ENCODE measurements around the gene UBXN10. TPM values are rescaled to one million over a fixed set of nuclear protein-coding genes. Genes with fewer than 3 reads are reported as not detected.

Gene UBXN10
- total RNA-seq, 2 donors from 2014 or later = 1.6 to 10.6 TPM

DNA sequence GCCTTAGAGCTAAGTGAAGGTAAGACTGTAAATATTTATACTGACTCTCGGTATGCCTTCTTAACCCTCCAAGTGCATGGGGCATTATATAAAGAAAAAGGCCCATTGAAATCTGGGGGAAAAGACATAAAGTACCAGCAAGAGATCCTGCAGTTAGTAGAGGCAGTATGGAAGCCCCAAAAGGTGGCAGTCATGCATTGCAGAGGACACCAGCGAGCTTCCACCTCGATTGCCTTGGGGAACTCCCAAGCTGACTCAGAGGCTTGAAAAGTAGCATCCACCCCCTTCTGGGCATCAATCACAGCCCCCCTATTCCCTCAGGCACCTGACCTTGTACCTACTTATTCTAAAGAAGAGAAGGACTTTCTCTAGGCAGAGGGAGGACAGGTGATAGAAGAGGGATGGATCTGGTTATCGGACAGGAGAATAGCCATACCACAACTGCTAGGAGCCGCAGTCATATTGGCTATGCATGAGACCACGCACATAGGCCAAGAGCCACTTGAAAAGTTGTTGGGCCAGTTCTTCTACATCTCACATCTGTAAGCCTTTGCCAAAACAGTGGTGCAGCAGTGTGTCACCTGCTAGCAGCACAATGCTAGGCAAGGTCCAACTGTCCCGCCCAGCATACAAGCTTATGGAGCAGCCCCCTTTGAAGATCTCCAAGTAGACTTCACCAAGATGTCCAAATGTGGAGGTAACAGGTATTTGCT, 27.4 kb upstream of the UBXN10 start:
- no peaks in the 10 kb centered on the region for H3K9me3 ChIP-seq
- 90% methylated on average over 7 of the region's 7 CpGs for WGBS
- no peaks in the 10 kb centered on the region for H3K27me3 ChIP-seq (replicated peaks; ENCODE audit: insufficient read depth)
- TF ChIP-seq POLR2AphosphoS5 (IDR thresholded peaks at IDR 0.05) (no peak), POLR2A (IDR thresholded peaks at IDR 0.05) (no peak)
- TF ChIP-seq, protein P1, sequence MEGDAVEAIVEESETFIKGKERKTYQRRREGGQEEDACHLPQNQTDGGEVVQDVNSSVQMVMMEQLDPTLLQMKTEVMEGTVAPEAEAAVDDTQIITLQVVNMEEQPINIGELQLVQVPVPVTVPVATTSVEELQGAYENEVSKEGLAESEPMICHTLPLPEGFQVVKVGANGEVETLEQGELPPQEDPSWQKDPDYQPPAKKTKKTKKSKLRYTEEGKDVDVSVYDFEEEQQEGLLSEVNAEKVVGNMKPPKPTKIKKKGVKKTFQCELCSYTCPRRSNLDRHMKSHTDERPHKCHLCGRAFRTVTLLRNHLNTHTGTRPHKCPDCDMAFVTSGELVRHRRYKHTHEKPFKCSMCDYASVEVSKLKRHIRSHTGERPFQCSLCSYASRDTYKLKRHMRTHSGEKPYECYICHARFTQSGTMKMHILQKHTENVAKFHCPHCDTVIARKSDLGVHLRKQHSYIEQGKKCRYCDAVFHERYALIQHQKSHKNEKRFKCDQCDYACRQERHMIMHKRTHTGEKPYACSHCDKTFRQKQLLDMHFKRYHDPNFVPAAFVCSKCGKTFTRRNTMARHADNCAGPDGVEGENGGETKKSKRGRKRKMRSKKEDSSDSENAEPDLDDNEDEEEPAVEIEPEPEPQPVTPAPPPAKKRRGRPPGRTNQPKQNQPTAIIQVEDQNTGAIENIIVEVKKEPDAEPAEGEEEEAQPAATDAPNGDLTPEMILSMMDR (IDR thresholded peaks at IDR 0.05) = no peak
- no peaks in the 10 kb centered on the region for H3K4me1 ChIP-seq (replicated peaks)
- no peak overlapping the region for H3K27ac ChIP-seq
- no peak for DNase-seq (ENCODE audit: low spot score)
- H3K4me3 ChIP-seq = no peak overlapping the region
- no peaks in the 10 kb centered on the region for H3K36me3 ChIP-seq
- intact Hi-C loops (cut with DNase I) = no loop called here

DNA sequence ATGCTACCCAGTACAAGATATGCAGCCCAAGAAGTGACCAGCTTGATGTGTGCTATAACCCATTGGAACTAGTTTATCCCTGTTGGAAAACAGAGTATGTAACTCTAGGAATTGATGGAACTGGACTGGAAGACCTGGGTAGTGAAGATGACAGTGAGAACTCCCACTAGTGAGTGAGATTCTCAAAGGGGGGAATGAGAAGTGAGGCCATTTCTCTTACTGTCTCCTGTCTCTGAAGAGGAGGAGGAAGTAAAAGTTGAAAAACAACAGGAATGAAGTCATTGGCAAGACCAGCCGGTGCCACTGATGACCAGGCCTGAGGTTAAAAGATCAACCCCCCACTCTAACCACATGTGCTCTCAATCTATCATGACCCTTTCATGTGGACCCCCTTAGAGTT, 25.9 kb upstream of the UBXN10 start:
- WGBS = 76% methylated on average over 1 of the region's 1 CpG
- Histone ChIP-seq H3K27me3 (replicated peaks; ENCODE audit: insufficient read depth) (no peaks in the 10 kb centered on the region), H3K4me3 (no peak overlapping the region), H3K36me3 (no peaks in the 10 kb centered on the region), H3K9me3 (no peaks in the 10 kb centered on the region), H3K4me1 (replicated peaks) (no peaks in the 10 kb centered on the region), H3K27ac (no peak overlapping the region)
- intact Hi-C loops (cut with DNase I) = no loop called here
- no peak for TF ChIP-seq POLR2A (IDR thresholded peaks at IDR 0.05)
- TF ChIP-seq POLR2AphosphoS5 (IDR thresholded peaks at IDR 0.05) = no peak
- TF ChIP-seq, protein P1 (IDR thresholded peaks at IDR 0.05) = no peak
- DNase-seq (ENCODE audit: low spot score) = no peak

DNA sequence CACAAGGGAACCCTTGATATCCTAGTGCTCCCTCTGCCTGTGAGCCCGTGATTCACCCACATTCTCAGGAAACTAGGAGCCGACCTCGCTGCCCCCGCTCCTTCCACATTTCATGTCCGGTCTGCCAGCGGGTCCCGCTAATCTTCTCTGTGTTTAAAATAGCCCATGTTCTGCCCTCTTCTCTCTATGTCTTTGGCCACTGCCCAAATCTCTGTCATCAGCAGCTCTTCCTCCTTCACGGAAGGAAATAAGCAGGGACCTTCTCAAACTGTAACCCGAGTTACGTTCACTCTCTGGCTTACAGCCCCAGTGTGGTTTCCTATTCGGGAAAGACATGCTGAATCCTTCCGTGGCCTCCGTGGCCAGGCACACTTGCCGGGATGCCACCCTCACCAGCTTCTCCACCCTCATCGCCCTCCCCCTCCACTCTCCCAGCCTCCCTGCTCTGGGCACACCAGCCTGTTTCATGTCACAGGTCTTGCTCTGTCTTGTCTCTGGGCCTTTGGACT, 21.1 kb upstream of the UBXN10 start:
- DNase-seq (ENCODE audit: low spot score) = no peak
- intact Hi-C loops (cut with DNase I) = no loop called here
- Histone ChIP-seq H3K4me1 (replicated peaks) (peaks cover 3% of the 10 kb centered on the region), H3K27ac (no peak overlapping the region), H3K27me3 (replicated peaks; ENCODE audit: insufficient read depth) (no peaks in the 10 kb centered on the region), H3K36me3 (no peaks in the 10 kb centered on the region), H3K4me3 (no peak overlapping the region), H3K9me3 (no peaks in the 10 kb centered on the region)
- WGBS = 62% methylated on average over 15 of the region's 15 CpGs
- TF ChIP-seq POLR2A (IDR thresholded peaks at IDR 0.05) = no peak
- TF ChIP-seq, protein P1 (IDR thresholded peaks at IDR 0.05) = no peak
- no peak for TF ChIP-seq POLR2AphosphoS5 (IDR thresholded peaks at IDR 0.05)

DNA sequence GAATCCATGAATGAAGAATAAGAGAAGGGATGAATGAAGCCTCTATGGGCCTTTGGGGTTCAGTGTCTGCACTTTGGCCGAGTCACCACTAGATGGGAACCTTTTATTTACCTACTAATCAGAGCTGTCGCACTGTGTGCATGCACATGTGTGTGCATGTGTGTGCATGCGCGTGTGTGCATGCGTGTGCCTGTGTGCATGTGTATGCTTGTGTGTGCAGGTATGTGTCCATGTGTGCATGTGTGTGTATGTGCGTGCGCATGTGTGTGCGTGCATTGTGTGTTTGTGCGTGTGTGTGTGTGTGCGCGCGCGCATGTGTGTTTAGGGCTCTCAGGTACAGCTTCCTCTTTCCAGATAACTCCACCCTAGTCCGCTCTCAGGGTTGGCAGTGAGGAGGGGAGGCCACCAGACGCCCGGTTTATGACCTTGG, 20.4 kb upstream of the UBXN10 start:
- Histone ChIP-seq H3K27ac (no peak overlapping the region), H3K9me3 (no peaks in the 10 kb centered on the region), H3K4me1 (replicated peaks) (peaks cover 3% of the 10 kb centered on the region), H3K27me3 (replicated peaks; ENCODE audit: insufficient read depth) (no peaks in the 10 kb centered on the region), H3K36me3 (no peaks in the 10 kb centered on the region), H3K4me3 (no peak overlapping the region)
- DNase-seq (ENCODE audit: low spot score) = no peak
- TF ChIP-seq, protein P1 (IDR thresholded peaks at IDR 0.05) = peak in 2 of 4 experiments; percentile 10 to 30
- TF ChIP-seq POLR2AphosphoS5 (IDR thresholded peaks at IDR 0.05) (no peak), POLR2A (IDR thresholded peaks at IDR 0.05) (no peak)
- intact Hi-C loops (cut with DNase I) = no loop called here
- WGBS = 82% methylated on average over 16 of the region's 16 CpGs

DNA sequence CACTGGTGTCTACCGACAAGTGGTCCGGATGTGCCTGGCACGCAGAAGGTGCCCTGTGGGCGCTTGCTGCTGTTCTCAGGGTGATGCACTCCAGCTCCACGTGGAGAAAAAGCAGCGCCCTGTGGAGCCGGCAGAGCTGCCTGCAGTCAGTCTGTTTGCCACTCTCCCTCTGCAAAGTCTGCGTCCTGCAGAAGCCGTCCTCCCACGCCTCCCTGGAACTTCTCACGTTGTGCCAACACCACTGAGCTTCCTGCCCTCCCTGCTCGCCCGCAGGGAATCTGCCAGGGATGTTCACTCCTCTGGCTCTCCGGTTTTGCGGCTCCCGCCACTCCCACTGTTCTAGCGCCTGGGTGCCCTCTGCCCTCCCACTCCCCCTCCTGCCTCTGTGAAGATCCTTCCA, 19.8 kb upstream of the UBXN10 start:
- TF ChIP-seq POLR2A (IDR thresholded peaks at IDR 0.05) (no peak), POLR2AphosphoS5 (IDR thresholded peaks at IDR 0.05) (peak; percentile 58)
- Histone ChIP-seq H3K27me3 (replicated peaks; ENCODE audit: insufficient read depth) (no peaks in the 10 kb centered on the region), H3K9me3 (no peaks in the 10 kb centered on the region), H3K36me3 (no peaks in the 10 kb centered on the region), H3K27ac (no peak overlapping the region), H3K4me3 (no peak overlapping the region), H3K4me1 (replicated peaks) (peaks cover 3% of the 10 kb centered on the region)
- intact Hi-C loops (cut with DNase I) = loop anchor here (1.0 kb wide), 1 partner anchor 26 kb away; no protein-coding TSS in a partner anchor
- WGBS = 35% methylated on average over 17 of the region's 17 CpGs
- peak; percentile 39 for DNase-seq (ENCODE audit: low spot score)
